Measurements from ENCODE around the gene TCEAL4.

GRCh38 chrX:103540145-103540544, 45.2 kb upstream of the TCEAL4 start:
- TF ChIP-seq CTCF (IDR thresholded peaks at IDR 0.05) (no peak), POLR2AphosphoS5 (IDR thresholded peaks at IDR 0.05; ENCODE audit: low read depth, low read length) (no peak)
